Measurements from ENCODE around the gene NFE2L2.
"Not testable (repeated sequence)": the region's sequence is repeated elsewhere in the genome, so short reads cannot be mapped to it uniquely, and the experiment has no call there.

The NFE2L2 gene

DNA sequence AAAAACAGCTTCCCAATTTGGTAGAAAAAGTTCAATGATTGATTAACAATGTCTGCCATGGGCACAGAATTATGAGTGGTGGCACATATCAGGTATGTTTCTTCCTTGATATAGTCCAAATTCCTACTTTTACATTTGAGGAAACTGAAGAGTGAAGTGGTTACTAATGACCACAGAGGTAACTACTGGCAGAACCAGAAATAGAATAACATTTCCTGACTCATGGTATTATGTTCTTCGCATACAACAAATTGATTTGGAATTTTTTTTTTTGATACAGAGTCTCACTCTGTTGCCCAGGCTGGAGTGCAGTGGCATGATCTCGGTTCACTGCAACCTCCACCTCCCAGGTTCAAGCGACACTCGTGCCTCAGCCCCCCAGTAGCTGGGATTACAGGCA lies 6.0 kb upstream of the NFE2L2 start:
- H3K4me3 ChIP-seq (ENCODE audit: insufficient read depth, low read length, poor library complexity, severe bottlenecking), result no peak overlapping the region
- no peaks in the 10 kb centered on the region for H3K27me3 ChIP-seq (ENCODE audit: low read length)
- no peak for TF ChIP-seq EZH2phosphoT487 (conservative IDR thresholded peaks at IDR 0.05; ENCODE audit: low read length)
- TF ChIP-seq, protein P1, sequence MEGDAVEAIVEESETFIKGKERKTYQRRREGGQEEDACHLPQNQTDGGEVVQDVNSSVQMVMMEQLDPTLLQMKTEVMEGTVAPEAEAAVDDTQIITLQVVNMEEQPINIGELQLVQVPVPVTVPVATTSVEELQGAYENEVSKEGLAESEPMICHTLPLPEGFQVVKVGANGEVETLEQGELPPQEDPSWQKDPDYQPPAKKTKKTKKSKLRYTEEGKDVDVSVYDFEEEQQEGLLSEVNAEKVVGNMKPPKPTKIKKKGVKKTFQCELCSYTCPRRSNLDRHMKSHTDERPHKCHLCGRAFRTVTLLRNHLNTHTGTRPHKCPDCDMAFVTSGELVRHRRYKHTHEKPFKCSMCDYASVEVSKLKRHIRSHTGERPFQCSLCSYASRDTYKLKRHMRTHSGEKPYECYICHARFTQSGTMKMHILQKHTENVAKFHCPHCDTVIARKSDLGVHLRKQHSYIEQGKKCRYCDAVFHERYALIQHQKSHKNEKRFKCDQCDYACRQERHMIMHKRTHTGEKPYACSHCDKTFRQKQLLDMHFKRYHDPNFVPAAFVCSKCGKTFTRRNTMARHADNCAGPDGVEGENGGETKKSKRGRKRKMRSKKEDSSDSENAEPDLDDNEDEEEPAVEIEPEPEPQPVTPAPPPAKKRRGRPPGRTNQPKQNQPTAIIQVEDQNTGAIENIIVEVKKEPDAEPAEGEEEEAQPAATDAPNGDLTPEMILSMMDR (IDR thresholded peaks at IDR 0.05; ENCODE audit: insufficient read depth, low read length, poor library complexity, severe bottlenecking), result no peak
- H3K4me2 ChIP-seq (ENCODE audit: low read depth, low read length, poor library complexity, severe bottlenecking), result no peak overlapping the region
- no peaks in the 10 kb centered on the region for H3K9me2 ChIP-seq (replicated peaks; ENCODE audit: insufficient read depth, low read length)
- no peak overlapping the region for H3K27ac ChIP-seq (ENCODE audit: low read depth, low read length)
- no peaks in the 10 kb centered on the region for H3K79me2 ChIP-seq (ENCODE audit: insufficient read depth, low read length)
- no peak overlapping the region for H3K9ac ChIP-seq (ENCODE audit: low read length)
- peaks cover 8% of the 10 kb centered on the region; the same call in 1 of the 2 replicates for H3F3A ChIP-seq (ENCODE audit: insufficient read depth)
- no peak overlapping the region for H2AFZ ChIP-seq (ENCODE audit: low read depth, low read length, severe bottlenecking)
- no peaks in the 10 kb centered on the region for H3K36me3 ChIP-seq (ENCODE audit: low read length)
- no peaks in the 10 kb centered on the region for H3K9me3 ChIP-seq (ENCODE audit: insufficient read depth, low read length)
- H4K20me1 ChIP-seq (ENCODE audit: low read depth, low read length), result no peaks in the 10 kb centered on the region

GRCh38 chr2:177268901-177269300 lies 4.4 kb upstream of the NFE2L2 start:
- Histone ChIP-seq H4K20me1 (ENCODE audit: low read depth, low read length) (no peaks in the 10 kb centered on the region), H3K9me2 (replicated peaks; ENCODE audit: insufficient read depth, low read length) (no peaks in the 10 kb centered on the region), H3K9ac (ENCODE audit: low read length) (no peak overlapping the region), H3K4me2 (ENCODE audit: low read depth, low read length, poor library complexity, severe bottlenecking) (no peak overlapping the region), H3K27me3 (ENCODE audit: low read length) (no peaks in the 10 kb centered on the region), H3K79me2 (ENCODE audit: insufficient read depth, low read length) (peaks cover 5% of the 10 kb centered on the region; the same call in 1 of the 2 replicates), H3K27ac (ENCODE audit: low read depth, low read length) (no peak overlapping the region), H3K36me3 (ENCODE audit: low read length) (no peaks in the 10 kb centered on the region), H3K4me3 (ENCODE audit: insufficient read depth, low read length, poor library complexity, severe bottlenecking) (no peak overlapping the region), H3F3A (ENCODE audit: insufficient read depth) (peaks cover 15% of the 10 kb centered on the region; the same call in 1 of the 2 replicates), H3K9me3 (ENCODE audit: insufficient read depth, low read length) (no peaks in the 10 kb centered on the region), H2AFZ (ENCODE audit: low read depth, low read length, severe bottlenecking) (no peak overlapping the region)
- no peak for TF ChIP-seq EZH2phosphoT487 (conservative IDR thresholded peaks at IDR 0.05; ENCODE audit: low read length)
- TF ChIP-seq, protein P1 (IDR thresholded peaks at IDR 0.05; ENCODE audit: insufficient read depth, low read length, poor library complexity, severe bottlenecking), result no peak

GRCh38 chr2:177268187-177268871 lies 3.8 kb upstream of the NFE2L2 start:
- H3F3A ChIP-seq (ENCODE audit: insufficient read depth), result peaks cover 15% of the 10 kb centered on the region; the same call in 1 of the 2 replicates
- H4K20me1 ChIP-seq (ENCODE audit: low read depth, low read length), result no peaks in the 10 kb centered on the region
- H3K4me2 ChIP-seq (ENCODE audit: low read depth, low read length, poor library complexity, severe bottlenecking), result no peak overlapping the region
- no peak overlapping the region for H3K9ac ChIP-seq (ENCODE audit: low read length)
- no peak for TF ChIP-seq EZH2phosphoT487 (conservative IDR thresholded peaks at IDR 0.05; ENCODE audit: low read length)
- TF ChIP-seq, protein P1 (IDR thresholded peaks at IDR 0.05; ENCODE audit: insufficient read depth, low read length, poor library complexity, severe bottlenecking), result no peak
- no peaks in the 10 kb centered on the region for H3K36me3 ChIP-seq (ENCODE audit: low read length)
- no peaks in the 10 kb centered on the region for H3K27me3 ChIP-seq (ENCODE audit: low read length)
- H3K9me2 ChIP-seq (replicated peaks; ENCODE audit: insufficient read depth, low read length), result no peaks in the 10 kb centered on the region
- no peak overlapping the region for H3K4me3 ChIP-seq (ENCODE audit: insufficient read depth, low read length, poor library complexity, severe bottlenecking)
- H2AFZ ChIP-seq (ENCODE audit: low read depth, low read length, severe bottlenecking), result no peak overlapping the region
- no peak overlapping the region for H3K27ac ChIP-seq (ENCODE audit: low read depth, low read length)
- no peaks in the 10 kb centered on the region for H3K9me3 ChIP-seq (ENCODE audit: insufficient read depth, low read length)
- peaks cover 8% of the 10 kb centered on the region for H3K79me2 ChIP-seq (ENCODE audit: insufficient read depth, low read length)

- Histone ChIP-seq H4K20me1 (ENCODE audit: low read depth, low read length) (peaks cover 11% of the 10 kb centered on the region), H3F3A (ENCODE audit: insufficient read depth) (peaks cover 15% of the 10 kb centered on the region; the same call in 1 of the 2 replicates), H3K79me2 (ENCODE audit: insufficient read depth, low read length) (peaks cover 22% of the 10 kb centered on the region)
- not testable (repeated sequence) for H3K9me2 ChIP-seq (replicated peaks; ENCODE audit: insufficient read depth, low read length); H3K9ac ChIP-seq (ENCODE audit: low read length); H3K27me3 ChIP-seq (ENCODE audit: low read length); H2AFZ ChIP-seq (ENCODE audit: low read depth, low read length, severe bottlenecking); H3K36me3 ChIP-seq (ENCODE audit: low read length); H3K27ac ChIP-seq (ENCODE audit: low read depth, low read length); H3K4me3 ChIP-seq (ENCODE audit: insufficient read depth, low read length, poor library complexity, severe bottlenecking); H3K9me3 ChIP-seq (ENCODE audit: insufficient read depth, low read length); H3K4me2 ChIP-seq (ENCODE audit: low read depth, low read length, poor library complexity, severe bottlenecking)
These were observed 2.4 kb upstream of the NFE2L2 start for GRCh38 chr2:177266955-177267354.

Data from SU-DHL-6 (cell line).